B cell (primary cell): Measurements from ENCODE around the gene CELF4. TPM values are rescaled to one million over a fixed set of nuclear protein-coding genes. Genes with fewer than 3 reads are reported as not detected.

ENCODE experiments used
- ATAC-seq: fragments of 200-7000 bp; cut with Tn5 transposase; one replicate; pipeline ENCODE4 v1.10.0; 2021; ENCODE audit warnings: low read depth, mild to moderate bottlenecking, moderate number of reproducible peaks, moderate library complexity
- CTCF ChIA-PET: fragments of 350-600 bp; sonication (Branson Sonifier 250); formaldehyde crosslinking; loops from one replicate; lab custom pipeline; 2021; ENCODE audit warnings: antibody characterized with exemption, inconsistent platforms; lab: Charles Lee
- POLR2A ChIA-PET: fragments of 350-600 bp; sonication (Branson Sonifier 250); formaldehyde crosslinking; loops from one replicate; lab custom pipeline; 2021; ENCODE audit warnings: antibody characterized with exemption; lab: Charles Lee
- DNase-seq: peaks from one replicate; pipeline ENCODE4 v3.0.0; 2013
- H2AFZ ChIP-seq: 2 replicates; pipeline ENCODE4 v1.6.1; 2012; ENCODE audit warnings: mild to moderate bottlenecking, low read depth, low read length; ENCODE audit not compliant: insufficient read depth, poor library complexity, severe bottlenecking
- H3K27ac ChIP-seq, 2 donors: 1 replicate in 1 of 2; 2 replicates in 1 of 2; pipeline ENCODE4 v1.5.1; 2012 to 2013; ENCODE audit warnings: low read length in 2 of 2, mild to moderate bottlenecking in 2 of 2, moderate library complexity in 1 of 2
- H3K27me3 ChIP-seq, 4 experiments: fragments of 200-600 bp in 1 of 4; sonication (generic) in 1 of 4; replicated peaks in 1 of 4; 1 replicate in 2 of 4; 2 replicates in 2 of 4; pipeline versions ENCODE4 v1.6.1 to v1.7.0; 2013 to 2016; ENCODE audit warnings: low read length in 3 of 4, mild to moderate bottlenecking in 2 of 4, mixed read lengths in 1 of 4, moderate library complexity in 1 of 4; ENCODE audit not compliant: insufficient read depth in 4 of 4, control insufficient read depth in 3 of 4; ENCODE audit errors: control extremely low read depth in 1 of 4
- H3K36me3 ChIP-seq, 2 experiments: replicated peaks in 1 of 2; 1 replicate in 1 of 2; 2 replicates in 1 of 2; pipeline versions ENCODE4 v1.6.1 to v1.7.1; 2013; ENCODE audit warnings: low read length in 1 of 2; ENCODE audit not compliant: insufficient read depth in 2 of 2, control insufficient read depth in 1 of 2; ENCODE audit errors: control extremely low read depth in 1 of 2, extremely low read depth in 1 of 2
- H3K4me1 ChIP-seq, 2 donors: fragments of 200-600 bp in 1 of 2; sonication (generic) in 1 of 2; 1 replicate in 1 of 2; 2 replicates in 1 of 2; pipeline versions ENCODE4 v1.5.1 to v1.6.1; 2013 to 2017; ENCODE audit warnings: low read length in 2 of 2; ENCODE audit not compliant: control insufficient read depth in 2 of 2, insufficient read depth in 2 of 2
- H3K4me2 ChIP-seq: replicated peaks from 2 replicates; pipeline ENCODE3; 2012; ENCODE audit warnings: mild to moderate bottlenecking, low read depth, low read length; ENCODE audit not compliant: poor library complexity, severe bottlenecking
- H3K4me3 ChIP-seq, 5 experiments: fragments of 200-600 bp in 1 of 5; sonication (generic) in 1 of 5; 1 replicate in 3 of 5; 2 replicates in 2 of 5; pipeline versions ENCODE4 v1.5.1 to v1.7.0; 2011 to 2016; ENCODE audit warnings: low read length in 4 of 5, mild to moderate bottlenecking in 4 of 5, low read depth in 2 of 5, control low read depth in 1 of 5, moderate library complexity in 1 of 5; ENCODE audit not compliant: insufficient read depth in 1 of 5; ENCODE audit errors: control extremely low read depth in 1 of 5, extremely low read depth in 1 of 5
- H3K79me2 ChIP-seq: fragments of 200-600 bp; sonication (generic); one replicate; pipeline ENCODE4 v1.6.0; 2016; ENCODE audit warnings: low read length; ENCODE audit not compliant: control insufficient read depth, insufficient read depth
- H3K9ac ChIP-seq: fragments of 200-600 bp; sonication (generic); 2 replicates; pipeline ENCODE4 v1.6.1; 2017; ENCODE audit warnings: mild to moderate bottlenecking, low read length, moderate library complexity
- H3K9me3 ChIP-seq, 3 donors: one replicate each; pipeline versions ENCODE4 v1.6.1 to v1.7.1; 2013; ENCODE audit warnings: low read length in 2 of 3; ENCODE audit not compliant: control insufficient read depth in 2 of 3, insufficient read depth in 1 of 3; ENCODE audit errors: control extremely low read depth in 1 of 3
- H4K20me1 ChIP-seq: 2 replicates; pipeline ENCODE4 v1.6.0; 2012; ENCODE audit warnings: mild to moderate bottlenecking, low read length; ENCODE audit not compliant: insufficient read depth, control insufficient read depth, poor library complexity, severe bottlenecking
- H3K27ac Mint-ChIP-seq: one replicate; pipeline ENCODE4 v1.8.0; 2021; ENCODE audit warnings: mixed read lengths
- H3K27me3 Mint-ChIP-seq: one replicate; pipeline ENCODE4 v1.8.0; 2021; ENCODE audit warnings: mixed read lengths
- H3K4me1 Mint-ChIP-seq: one replicate; pipeline ENCODE4 v1.8.0; 2021; ENCODE audit warnings: mixed read lengths
- H3K4me3 Mint-ChIP-seq: one replicate; pipeline ENCODE4 v1.8.0; 2021; ENCODE audit warnings: mixed read lengths
- H3K9me3 Mint-ChIP-seq: one replicate; pipeline ENCODE4 v1.8.0; 2022; ENCODE audit warnings: mixed read lengths; ENCODE audit not compliant: insufficient read depth
- CTCF ChIP-seq: fragments of 200-600 bp; IDR thresholded peaks from one replicate; pipeline ENCODE4 v1.8.0; 2022; ENCODE audit warnings: antibody characterized with exemption, mild to moderate bottlenecking
- EZH2 ChIP-seq: IDR thresholded peaks from 2 replicates; pipeline ENCODE4 v1.6.1; 2012; ENCODE audit warnings: borderline replicate concordance, low read depth, mild to moderate bottlenecking, moderate library complexity, low read length; ENCODE audit not compliant: insufficient read depth, poor library complexity, severe bottlenecking
- WGBS: methylation state at CpG from one replicate; pipeline ENCODE4 v1.1.5; 2013; ENCODE audit warnings: missing lambda C conversion rate; ENCODE audit not compliant: insufficient coverage; 5-methylcytosine and 5-hydroxymethylcytosine counted together
- intact Hi-C: fragments of 100-400 bp; cut with micrococcal nuclease; formaldehyde crosslinking; loops from one replicate; pipeline ENCODE4 v1.10.0; 2022
- polyA plus RNA-seq: library from polyadenylated mRNA; depleted of rRNA; stranded (reverse); fragments of >200 nt; gene quantifications from 2 replicates; pipeline ENCODE4 v1.2.3, GENCODE V29; 2012
- total RNA-seq, 2 donors: library from RNA; stranded (reverse); fragments of 120-200 nt in 1 of 2; gene quantifications; 1 replicate in 1 of 2; 2 replicates in 1 of 2; pipeline versions ENCODE4 v1.2.3 to v1.2.4, GENCODE V29; 2013 to 2022

Gene CELF4
- total and polyA plus RNA-seq, 2 donors (not counting 1 experiment from before 2014, with no cell fraction given), result not detected

GRCh38 chr18:37533647-37534584 is 31.7 kb downstream of the CELF4 start:
- Mint-ChIP-seq H3K27me3 (peaks cover 24% of the 10 kb centered on the region), H3K27ac (no peak overlapping the region), H3K9me3 (no peaks in the 10 kb centered on the region), H3K4me1 (peaks cover 15% of the 10 kb centered on the region), H3K4me3 (no peak overlapping the region)
- Histone ChIP-seq H3K9ac (no peak overlapping the region), H2AFZ (no peak overlapping the region), H3K4me1 (peaks cover 0 to 2% of the 10 kb centered on the region in 2 donors), H3K4me3 (no peak overlapping the region), H3K27me3 (peaks cover 0 to 7% (median 0%) of the 10 kb centered on the region in 4 experiments), H3K79me2 (no peaks in the 10 kb centered on the region), H3K27ac (no peak overlapping the region), H3K36me3 (no peaks in the 10 kb centered on the region), H3K9me3 (no peaks in the 10 kb centered on the region), H3K4me2 (no peak overlapping the region), H4K20me1 (no peaks in the 10 kb centered on the region)
- ChIA-PET POLR2A (no interaction called here), CTCF (interaction anchor here (1.8 kb wide), 1 partner anchor 14 kb away, joined by 4 read pairs; no protein-coding TSS in a partner anchor)
- intact Hi-C loops, result no loop called here
- WGBS, result 88% methylated on average over 19 of the region's 22 CpGs
- ATAC-seq (no peak), DNase-seq (no peak)
- TF ChIP-seq CTCF (no peak), EZH2 (no peak)

- no peak overlapping the region for H3K27ac ChIP-seq
- no peaks in the 10 kb centered on the region for H3K79me2 ChIP-seq
- H3K4me3 ChIP-seq, result no peak overlapping the region
- H3K36me3 ChIP-seq, result no peaks in the 10 kb centered on the region
- no peak overlapping the region for H3K4me2 ChIP-seq
- no peak for TF ChIP-seq EZH2
- TF ChIP-seq CTCF, result no peak
- H4K20me1 ChIP-seq, result no peaks in the 10 kb centered on the region
- ATAC-seq (no peak), DNase-seq (no peak)
- POLR2A ChIA-PET, result no interaction called here
- CTCF ChIA-PET, result interaction anchor here (1.8 kb wide), 1 partner anchor 13 kb away, joined by 4 read pairs; no protein-coding TSS in a partner anchor
- no peak overlapping the region for H2AFZ ChIP-seq
- Mint-ChIP-seq H3K4me1 (peaks cover 11% of the 10 kb centered on the region), H3K9me3 (no peaks in the 10 kb centered on the region), H3K4me3 (no peak overlapping the region), H3K27me3 (peaks cover 14% of the 10 kb centered on the region), H3K27ac (no peak overlapping the region)
- no peaks in the 10 kb centered on the region for H3K27me3 ChIP-seq
- H3K9ac ChIP-seq, result no peak overlapping the region
- intact Hi-C loops, result no loop called here
- H3K4me1 ChIP-seq, result peaks cover 0 to 2% of the 10 kb centered on the region in 2 donors
- H3K9me3 ChIP-seq, result no peaks in the 10 kb centered on the region
- whole genome bisulfite sequencing, result 98% methylated on average over 8 of the region's 9 CpGs
Measured at GRCh38 chr18:37532917-37533316, 32.7 kb downstream of the CELF4 start.
